NB4 (cell line): ENCODE data around the gene HERC5.

Experiments
- CTCF ChIP-seq: IDR thresholded peaks from one replicate; pipeline ENCODE4 v1.5.1; 2012; ENCODE audit warnings: low read depth, low read length
- MAX ChIP-seq: IDR thresholded peaks from 2 replicates; pipeline ENCODE4 v1.6.1; 2011; ENCODE audit warnings: low read depth, low read length
- POLR2A ChIP-seq: IDR thresholded peaks from 2 replicates; pipeline ENCODE4 v1.6.1; 2011; ENCODE audit warnings: mild to moderate bottlenecking; ENCODE audit not compliant: insufficient read length; ENCODE audit errors: extremely low read depth

- TF ChIP-seq CTCF (no peak), MAX (no peak), POLR2A (no peak)
Observed at GRCh38 chr4:88409206-88409605, 47.7 kb upstream of the HERC5 start.
